ENCODE results near the gene SDHAF3. TPM values are rescaled to one million over a fixed set of nuclear protein-coding genes. Genes with fewer than 3 reads are reported as not detected.

SDHAF3 gene
- total RNA-seq, 4 donors from 2014 or later: 4.0 to 10.4 (median 8.1) TPM

DNA sequence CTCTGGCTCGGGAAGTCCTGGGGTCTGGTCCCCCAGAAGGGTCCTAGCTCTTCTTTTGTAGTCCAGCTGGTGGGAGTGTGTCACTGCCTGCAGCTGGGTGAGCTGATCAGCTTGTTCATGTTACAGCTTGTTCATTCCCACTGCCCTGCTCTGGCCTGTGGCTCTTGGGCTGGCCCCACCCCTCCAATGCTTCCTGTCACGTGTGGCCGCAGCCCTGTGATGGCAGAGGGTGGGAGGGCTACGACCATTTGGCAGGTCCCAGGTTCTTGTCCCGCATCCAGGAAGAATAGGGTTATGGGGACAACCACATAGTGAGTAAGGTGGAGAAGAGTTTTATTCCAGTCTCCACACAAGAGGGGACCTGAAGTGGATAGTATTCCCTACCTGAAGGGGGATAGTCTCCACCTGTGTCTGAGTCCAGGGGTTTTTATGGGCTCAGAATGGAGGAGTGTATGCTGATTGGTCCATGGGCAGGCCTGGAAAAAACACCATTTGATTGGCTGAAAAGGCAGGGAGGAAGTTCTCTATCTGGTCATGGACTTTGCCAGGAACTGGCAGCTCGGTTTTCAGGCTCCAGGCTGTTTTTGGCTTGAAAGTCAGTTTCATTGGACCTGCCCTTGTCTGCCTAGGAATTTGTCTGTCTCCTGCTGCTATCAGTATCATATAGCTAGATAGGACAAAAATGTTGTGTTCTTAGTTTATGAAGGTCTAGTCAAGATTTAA lies 13.1 kb downstream of the SDHAF3 start:
- Histone ChIP-seq H3K36me3 (no peaks in the 10 kb centered on the region), H3K4me3 (no peak overlapping the region), H3K27ac (replicated peaks in 1 of 4) (no peak overlapping the region), H3K27me3 (no peaks in the 10 kb centered on the region), H3K4me1 (peaks cover 0 to 4% (median 0%) of the 10 kb centered on the region in 4 donors), H3K9me3 (no peaks in the 10 kb centered on the region)
- intact Hi-C loops (cut with DNase I): no loop called here
- no peak for DNase-seq (ENCODE audit: extremely low spot score)
- TF ChIP-seq EP300 (IDR thresholded peaks at IDR 0.05): no peak
- no peak for TF ChIP-seq CTCF (IDR thresholded peaks at IDR 0.05)
- no peak for TF ChIP-seq POLR2AphosphoS5 (IDR thresholded peaks at IDR 0.05)
- no peak for TF ChIP-seq POLR2A (IDR thresholded peaks at IDR 0.05; ENCODE audit: low read depth)
- 86% methylated on average over 6 of the region's 6 CpGs for WGBS

- no peaks in the 10 kb centered on the region for H3K36me3 ChIP-seq
- DNase-seq (ENCODE audit: extremely low spot score): no peak
- TF ChIP-seq POLR2AphosphoS5 (IDR thresholded peaks at IDR 0.05) (no peak), CTCF (IDR thresholded peaks at IDR 0.05) (no peak), POLR2A (IDR thresholded peaks at IDR 0.05; ENCODE audit: low read depth) (no peak), EP300 (IDR thresholded peaks at IDR 0.05) (no peak)
- H3K9me3 ChIP-seq: no peaks in the 10 kb centered on the region
- intact Hi-C loops (cut with DNase I): no loop called here
- H3K27me3 ChIP-seq: no peaks in the 10 kb centered on the region
- no peak overlapping the region for H3K4me3 ChIP-seq
- H3K4me1 ChIP-seq: peaks cover 0 to 4% (median 0%) of the 10 kb centered on the region in 4 donors
- 70% methylated on average over 2 of the region's 2 CpGs for WGBS
- H3K27ac ChIP-seq (replicated peaks in 1 of 4): no peak overlapping the region
These were observed 15.7 kb downstream of the SDHAF3 start for GRCh38 chr7:97133159-97133558.

DNA sequence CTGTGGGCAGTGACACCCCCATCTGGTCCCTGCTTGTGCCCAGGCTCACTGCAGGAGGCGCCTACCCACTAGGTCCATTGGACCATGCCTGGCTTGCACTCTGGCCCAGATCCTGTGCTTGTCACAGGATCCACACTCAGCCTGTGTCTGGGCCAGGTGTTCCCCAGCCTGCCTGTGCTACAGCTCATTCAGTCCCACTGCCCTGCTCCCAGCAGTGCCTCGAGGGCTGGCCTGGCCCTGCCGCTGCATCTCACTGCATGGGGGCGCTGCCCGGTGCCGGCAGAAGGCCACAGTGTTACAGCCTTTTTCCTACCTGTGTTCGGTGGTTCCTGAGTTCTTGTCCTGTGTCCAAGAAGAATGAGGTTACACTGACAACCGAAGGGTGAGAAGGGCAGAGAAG lies 21.3 kb downstream of the SDHAF3 start:
- no peak for DNase-seq (ENCODE audit: extremely low spot score)
- H3K36me3 ChIP-seq: no peaks in the 10 kb centered on the region
- no peaks in the 10 kb centered on the region for H3K4me1 ChIP-seq
- no peak overlapping the region for H3K4me3 ChIP-seq
- no peak overlapping the region for H3K27ac ChIP-seq (replicated peaks in 1 of 4)
- no peaks in the 10 kb centered on the region for H3K27me3 ChIP-seq
- 100% methylated on average over 2 of the region's 8 CpGs for WGBS
- TF ChIP-seq POLR2AphosphoS5 (IDR thresholded peaks at IDR 0.05) (no peak), POLR2A (IDR thresholded peaks at IDR 0.05; ENCODE audit: low read depth) (no peak), CTCF (IDR thresholded peaks at IDR 0.05) (no peak), EP300 (IDR thresholded peaks at IDR 0.05) (no peak)
- intact Hi-C loops (cut with DNase I): no loop called here
- H3K9me3 ChIP-seq: peaks cover 0 to 8% (median 3%) of the 10 kb centered on the region in 4 donors

DNA sequence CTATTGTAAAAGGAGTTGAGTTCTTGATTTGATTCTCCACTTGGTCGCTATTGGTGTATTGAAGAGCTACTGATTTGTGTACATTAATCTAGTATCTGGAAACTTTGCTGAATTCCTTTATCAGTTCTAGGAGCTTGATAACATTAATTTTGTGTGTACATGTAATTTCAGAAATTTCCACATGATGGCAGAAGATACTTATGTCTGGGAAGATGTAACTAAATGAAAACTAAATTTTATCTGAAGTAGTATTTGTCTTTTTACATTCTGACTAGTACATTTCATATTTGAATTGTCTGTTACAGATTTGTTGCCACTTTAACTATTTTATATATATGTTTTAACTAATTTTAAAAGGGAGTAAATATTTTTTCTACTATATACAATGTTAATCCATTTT lies 27.6 kb downstream of the SDHAF3 start:
- no peak overlapping the region for H3K4me3 ChIP-seq
- TF ChIP-seq CTCF (IDR thresholded peaks at IDR 0.05) (peak; percentile 21 to 43 (median 27)), POLR2A (IDR thresholded peaks at IDR 0.05; ENCODE audit: low read depth) (no peak)
- intact Hi-C loops (cut with DNase I): no loop called here
- H3K36me3 ChIP-seq: no peaks in the 10 kb centered on the region
- DNase-seq (ENCODE audit: extremely low spot score): no peak
- H3K9me3 ChIP-seq: peaks cover 0 to 8% (median 3%) of the 10 kb centered on the region in 4 donors
- no peak overlapping the region for H3K27ac ChIP-seq (replicated peaks in 1 of 4)
- no peaks in the 10 kb centered on the region for H3K4me1 ChIP-seq
- 82% methylated on average over 1 of the region's 1 CpG for WGBS
- no peaks in the 10 kb centered on the region for H3K27me3 ChIP-seq

DNA sequence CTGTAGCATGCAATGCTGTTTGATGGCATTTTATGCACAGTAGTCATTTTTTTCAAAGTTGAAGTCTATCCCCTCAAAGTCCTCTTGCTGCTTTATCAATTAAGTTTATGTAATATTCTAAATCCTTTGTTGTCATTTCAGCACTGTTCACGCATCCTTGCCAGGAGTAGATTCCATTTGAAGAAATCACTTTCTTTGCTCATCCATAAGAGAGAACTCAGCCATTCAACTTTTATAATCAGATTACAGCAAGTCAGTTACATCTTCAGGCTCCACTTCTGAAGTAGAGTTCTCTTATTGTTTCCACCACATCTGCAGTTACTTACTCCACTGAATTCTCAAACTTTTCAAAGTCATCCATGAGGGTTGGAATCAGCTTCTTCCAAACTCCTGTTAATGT lies 32.3 kb downstream of the SDHAF3 start:
- H3K36me3 ChIP-seq: no peaks in the 10 kb centered on the region
- no peaks in the 10 kb centered on the region for H3K27me3 ChIP-seq
- TF ChIP-seq POLR2A (IDR thresholded peaks at IDR 0.05; ENCODE audit: low read depth) (no peak), EP300 (IDR thresholded peaks at IDR 0.05) (no peak), POLR2AphosphoS5 (IDR thresholded peaks at IDR 0.05) (no peak)
- 81% methylated on average over 1 of the region's 1 CpG for WGBS
- no peak overlapping the region for H3K27ac ChIP-seq (replicated peaks in 1 of 4)
- intact Hi-C loops (cut with DNase I): no loop called here
- H3K4me1 ChIP-seq: no peaks in the 10 kb centered on the region
- H3K4me3 ChIP-seq: no peak overlapping the region
- H3K9me3 ChIP-seq: no peaks in the 10 kb centered on the region
- no peak for DNase-seq (ENCODE audit: extremely low spot score)
